Measurements from ENCODE around the gene RILPL1.

DNA sequence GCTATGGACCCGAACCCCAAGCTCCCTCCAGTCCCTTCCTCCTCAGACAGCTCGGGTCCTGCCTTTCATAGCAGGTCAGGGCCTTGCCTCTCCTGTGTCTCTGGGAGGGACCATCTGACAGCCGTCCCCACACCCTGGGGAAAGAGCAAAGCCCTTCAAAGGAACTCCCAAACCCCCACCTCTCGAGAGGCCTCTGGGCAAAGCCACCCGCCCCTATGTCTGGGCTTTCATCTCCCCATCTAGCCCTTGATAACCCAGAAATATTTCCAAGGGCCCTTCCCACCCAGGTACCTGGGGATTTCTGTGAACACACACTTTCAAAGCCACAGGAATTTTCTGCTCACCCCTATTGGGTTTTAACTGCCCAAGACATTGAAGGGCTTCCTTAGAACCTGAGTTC, 43.4 kb downstream of the RILPL1 start:
- no peak for TF ChIP-seq POLR2A (IDR thresholded peaks at IDR 0.05; ENCODE audit: extremely low read depth, insufficient read length)
- TF ChIP-seq, protein P1, sequence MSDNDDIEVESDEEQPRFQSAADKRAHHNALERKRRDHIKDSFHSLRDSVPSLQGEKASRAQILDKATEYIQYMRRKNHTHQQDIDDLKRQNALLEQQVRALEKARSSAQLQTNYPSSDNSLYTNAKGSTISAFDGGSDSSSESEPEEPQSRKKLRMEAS (IDR thresholded peaks at IDR 0.05; ENCODE audit: low read depth, low read length), result no peak
